ENCODE measurements around the gene NFU1.

The NFU1 gene

DNA sequence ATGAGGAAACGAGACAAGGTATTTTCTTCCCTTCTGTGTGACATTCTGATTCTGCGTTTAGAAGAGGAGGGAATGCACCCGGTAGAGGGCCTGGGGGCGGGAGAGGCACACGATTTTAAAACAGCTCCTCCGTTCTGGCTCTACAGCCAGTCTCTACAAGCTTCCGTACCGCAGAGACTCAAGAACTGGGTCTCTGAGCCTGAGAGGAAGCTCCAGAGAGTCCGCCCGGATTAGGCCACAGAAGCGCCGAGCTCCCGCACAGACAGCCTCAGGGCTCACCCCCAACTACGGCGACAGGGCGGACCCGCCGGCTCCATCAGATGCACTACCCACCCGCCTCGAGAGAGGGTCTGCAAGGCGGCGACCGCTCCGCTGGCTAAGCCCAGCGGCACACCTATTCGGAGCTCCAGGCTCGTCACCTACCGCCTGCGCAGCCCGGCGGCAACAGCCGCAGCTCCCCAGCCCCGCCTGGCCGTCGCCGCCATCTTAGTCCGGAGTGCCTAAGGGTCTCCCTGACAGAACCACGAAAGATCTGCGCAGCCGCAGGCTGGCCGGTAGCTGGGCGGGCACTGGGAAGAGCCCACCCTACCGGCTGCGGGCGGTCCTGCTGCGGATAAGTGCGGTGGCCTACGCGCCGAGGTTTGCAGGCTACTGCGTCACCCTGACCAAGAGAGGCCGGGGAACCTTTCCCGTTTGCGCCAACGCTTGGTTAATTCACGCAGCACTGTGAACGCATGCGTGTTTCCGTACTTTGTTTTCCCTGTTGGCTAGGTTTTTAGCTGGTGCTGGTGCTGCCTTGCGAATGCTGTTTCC is at the start of gene NFU1:
Gene NFU1 (minus strand): TSS at position 498 of the 813 bp plus-strand sequence. CDS start 13 bp downstream, at position 485.
- peak; percentile 84 for DNase-seq

DNA sequence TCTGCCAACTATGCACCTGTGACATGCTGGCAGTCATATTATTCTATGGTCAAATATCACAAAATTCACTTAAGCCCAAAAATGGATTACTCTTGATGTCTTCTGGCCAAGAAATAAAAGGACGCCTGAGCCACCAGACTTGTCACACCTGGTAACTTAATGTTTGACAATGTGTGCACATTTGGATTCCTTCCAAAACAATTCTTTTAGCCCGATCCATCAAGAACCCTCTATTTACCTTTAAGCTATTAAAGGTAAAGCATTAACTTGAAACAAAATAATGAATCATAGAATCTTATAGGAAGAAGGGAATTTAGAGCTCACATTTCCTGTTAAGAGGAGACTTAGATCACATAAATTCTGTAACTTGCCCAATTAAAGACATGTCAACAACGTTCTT is 46.5 kb upstream of the NFU1 start:
- no peak for DNase-seq

DNA sequence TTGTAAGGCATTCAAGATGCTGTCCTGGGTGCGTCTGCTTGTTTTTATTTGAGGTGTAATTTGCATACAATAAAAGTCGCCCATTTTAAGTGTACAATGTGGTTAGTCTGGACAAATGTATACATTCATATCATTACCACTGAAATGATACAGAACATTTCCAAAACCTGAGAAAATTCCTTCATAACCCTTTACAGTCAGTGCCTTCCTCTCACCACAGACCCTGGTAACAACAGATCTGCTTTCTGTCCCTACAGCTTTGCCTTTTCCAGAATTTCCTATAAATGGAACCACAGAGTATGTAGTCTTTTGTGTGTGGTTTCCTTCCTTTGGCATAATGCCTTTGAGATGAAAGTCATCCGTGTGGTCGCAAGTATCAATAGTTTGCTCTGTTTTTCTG is 45.8 kb upstream of the NFU1 start:
- DNase-seq: no peak

DNA sequence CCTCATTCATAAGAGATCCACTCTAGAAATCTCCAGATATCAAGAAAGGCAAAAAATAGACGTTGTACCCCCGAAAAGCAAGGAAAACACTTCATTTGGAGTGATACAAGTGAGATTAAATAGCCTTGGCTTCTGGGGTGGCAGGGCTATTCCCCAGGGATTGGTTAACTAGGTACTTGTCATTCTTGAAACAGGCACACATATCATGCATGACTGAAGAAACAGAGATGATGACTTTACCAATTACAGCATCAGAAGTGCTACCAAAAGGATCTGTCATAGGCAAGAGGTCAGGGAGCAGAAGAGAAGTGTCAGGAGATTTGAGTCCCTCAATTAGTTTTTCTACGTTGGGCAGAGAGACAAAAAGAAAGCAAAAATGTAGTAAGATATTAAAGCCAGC is 45.2 kb upstream of the NFU1 start:
- no peak for DNase-seq

- DNase-seq: no peak
These were observed 44.2 kb upstream of the NFU1 start for GRCh38 chr2:69481421-69481820.

GRCh38 chr2:69477627-69478026 is 40.4 kb upstream of the NFU1 start:
- DNase-seq: no peak

DNA sequence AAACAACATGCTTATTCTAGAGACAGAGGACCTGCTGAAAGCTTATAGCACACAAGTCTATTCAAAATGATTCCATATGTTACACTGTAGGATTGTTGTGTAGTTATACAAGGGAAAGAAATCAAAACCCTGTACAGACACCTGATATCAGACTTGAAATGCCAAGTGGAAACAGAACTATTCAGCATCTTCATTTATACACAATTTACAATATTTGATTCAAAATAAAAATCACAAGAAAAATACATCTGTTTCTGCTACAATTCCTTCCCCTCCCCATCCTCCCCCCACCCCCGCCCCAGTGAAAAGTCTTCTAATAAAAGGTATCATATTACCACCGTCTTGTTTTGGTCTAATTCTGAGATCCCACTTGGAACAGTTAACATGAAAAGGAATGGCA is 37.5 kb upstream of the NFU1 start:
- DNase-seq: no peak

- DNase-seq: no peak
These were observed 34.6 kb upstream of the NFU1 start for GRCh38 chr2:69471793-69472192.

- no peak for DNase-seq
These were observed 33.7 kb upstream of the NFU1 start for GRCh38 chr2:69470911-69471310.

- no peak for DNase-seq
These were observed 32.5 kb upstream of the NFU1 start for GRCh38 chr2:69469784-69470183.

- no peak for DNase-seq
These were observed 32.1 kb upstream of the NFU1 start for GRCh38 chr2:69469375-69469774.

- DNase-seq: no peak
These were observed 29.5 kb upstream of the NFU1 start for GRCh38 chr2:69466728-69467127.

- no peak for DNase-seq
These were observed 28.6 kb upstream of the NFU1 start for GRCh38 chr2:69465513-69466456.

DNA sequence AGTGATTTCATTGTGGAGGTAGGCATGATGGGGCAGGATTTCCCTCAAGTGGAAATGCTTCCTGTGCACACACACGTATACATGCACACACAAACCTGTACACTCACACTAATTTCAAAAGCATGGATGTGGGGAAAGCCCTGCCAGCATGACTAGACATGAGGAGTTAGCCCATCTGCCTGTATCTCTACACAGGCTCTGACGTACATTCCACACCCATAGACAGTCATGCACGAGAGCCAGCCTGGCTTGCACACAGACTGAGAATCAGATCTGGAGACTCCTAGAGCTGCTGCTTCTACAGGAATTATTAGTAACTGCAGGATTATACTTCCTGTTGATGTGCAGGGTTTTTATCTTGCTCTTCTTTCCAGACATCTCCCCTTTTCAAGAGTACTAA is 27.3 kb upstream of the NFU1 start:
- DNase-seq: no peak

DNA sequence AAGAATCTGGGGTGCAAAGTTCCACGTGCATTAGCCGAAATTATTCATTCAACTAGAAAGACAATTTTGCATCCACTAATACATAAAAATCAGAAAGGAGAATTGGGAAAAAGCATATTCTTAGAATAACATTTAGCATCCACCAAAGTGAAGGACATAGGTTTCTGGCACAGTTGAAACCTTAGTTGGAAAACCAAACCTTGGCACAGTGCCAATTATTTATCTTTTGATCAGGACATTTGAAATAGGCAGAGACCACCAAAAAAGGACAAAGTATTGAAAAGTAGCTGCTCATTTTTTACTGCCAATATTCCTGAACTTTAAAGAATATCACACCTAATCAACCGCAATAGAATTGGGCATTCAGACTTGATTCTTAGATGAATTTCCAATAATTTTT is 25.5 kb upstream of the NFU1 start:
- no peak for DNase-seq

GRCh38 chr2:69461404-69461803 is 24.2 kb upstream of the NFU1 start:
- DNase-seq: peak; percentile 73

GRCh38 chr2:69459936-69460335 is 22.7 kb upstream of the NFU1 start:
- no peak for DNase-seq

GRCh38 chr2:69456950-69457445 is 19.8 kb upstream of the NFU1 start:
- no peak for DNase-seq

- DNase-seq: no peak
These were observed 18.9 kb upstream of the NFU1 start for GRCh38 chr2:69456154-69456553.

- DNase-seq: no peak
These were observed 17.7 kb upstream of the NFU1 start for GRCh38 chr2:69454976-69455375.

- no peak for DNase-seq
These were observed 16.4 kb upstream of the NFU1 start for GRCh38 chr2:69453475-69454129.

DNA sequence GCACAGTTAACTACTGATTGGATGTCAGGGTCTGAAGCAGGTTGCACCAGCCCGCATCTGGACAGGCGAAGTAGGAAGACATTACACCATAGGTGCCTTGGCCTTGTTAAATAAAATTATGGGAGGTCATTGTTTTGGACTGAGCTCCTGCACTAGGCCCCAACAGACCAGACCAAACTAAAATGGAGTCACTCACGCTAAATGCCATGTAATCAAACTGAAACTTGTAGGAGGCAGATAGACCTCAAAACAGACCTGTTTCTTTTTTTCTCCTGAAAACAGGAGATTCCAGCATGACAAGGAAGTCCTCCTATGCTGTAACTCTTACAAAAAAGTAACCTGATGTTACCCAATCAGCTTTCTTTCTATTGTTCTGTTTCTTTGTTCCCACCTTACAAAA is 15.5 kb upstream of the NFU1 start:
- no peak for DNase-seq

DNA sequence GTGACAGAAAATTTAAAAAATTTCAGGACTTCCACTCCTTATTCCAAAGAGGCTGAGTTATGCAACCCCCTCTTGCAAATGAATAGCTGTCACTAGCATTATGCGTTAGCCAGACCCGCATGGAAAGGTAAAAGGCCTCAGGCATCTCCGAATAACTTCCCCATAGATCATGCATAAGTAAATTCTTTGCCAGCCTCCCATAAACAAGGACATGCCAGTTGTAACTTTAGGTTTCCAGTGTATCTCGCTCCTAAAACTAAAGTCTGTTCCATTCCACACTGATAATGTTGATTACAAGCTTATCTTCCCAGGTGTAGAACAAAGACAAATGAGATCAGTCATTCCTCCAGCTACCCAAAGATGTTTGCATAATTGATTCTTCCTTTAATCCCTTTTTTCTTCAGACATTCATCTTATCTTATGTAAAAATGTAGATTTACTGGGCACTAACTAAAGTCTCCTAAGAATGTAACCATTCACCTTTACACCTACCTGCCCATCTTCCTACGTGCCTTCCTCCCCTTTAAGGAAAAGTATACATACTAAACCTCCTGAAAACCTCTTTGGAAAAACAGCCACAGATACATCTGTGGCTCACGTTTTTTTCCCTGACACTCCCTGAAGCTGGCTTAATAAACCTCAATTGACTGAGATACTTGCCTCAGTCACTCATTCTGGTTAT is 13.6 kb upstream of the NFU1 start:
- no peak for DNase-seq
